C1 segment of cervical spinal cord (tissue), 14 donors: ENCODE measurements around the gene FAM217B.

Experiments used
- DNase-seq, 14 donors: peaks; one replicate each; lab custom pipeline; 2025; lab: John Stamatoyannopoulos, UW

FAM217B gene

GRCh38 chr20:59972037-59972801 is 32.0 kb downstream of the FAM217B start:
- no peak for DNase-seq

- no peak for DNase-seq
Measured at GRCh38 chr20:59976156-59976782, 36.1 kb downstream of the FAM217B start.

- peak in 8 of 14 donors; percentile 15 to 51 (median 41) for DNase-seq
Measured at GRCh38 chr20:59977086-59977485, 36.9 kb downstream of the FAM217B start.

- no peak for DNase-seq
Measured at GRCh38 chr20:59983076-59983475, 42.9 kb downstream of the FAM217B start.

- no peak for DNase-seq
Measured at GRCh38 chr20:59984541-59984940, 44.4 kb downstream of the FAM217B start.

- DNase-seq, result no peak
Measured at GRCh38 chr20:59985164-59985563, 45.0 kb downstream of the FAM217B start.

- no peak for DNase-seq
Measured at GRCh38 chr20:59985864-59986263, 45.7 kb downstream of the FAM217B start.

GRCh38 chr20:59987135-59987534 is 46.9 kb downstream of the FAM217B start:
- no peak for DNase-seq

- no peak for DNase-seq
Measured at GRCh38 chr20:59988141-59988540, 48.0 kb downstream of the FAM217B start.

- no peak for DNase-seq
Measured at GRCh38 chr20:59992526-59993084, 52.4 kb downstream of the FAM217B start.

- DNase-seq, result peak in 1 of 14 donors; percentile 9
Measured at GRCh38 chr20:59993736-59994430, 53.7 kb downstream of the FAM217B start.

- peak in 1 of 14 donors; percentile 16 for DNase-seq
Measured at GRCh38 chr20:59994697-59995122, 54.5 kb downstream of the FAM217B start.

- DNase-seq, result no peak
Measured at GRCh38 chr20:59996108-59996507, 55.9 kb downstream of the FAM217B start.

- DNase-seq, result no peak
Measured at GRCh38 chr20:59997896-59998295, 57.7 kb downstream of the FAM217B start.
